Retinal pigment epithelial cell (primary cell): Measurements from ENCODE around the gene THSD7B.
A peak's percentile ranks its signal among the peaks of the same experiment; 100 is the strongest.

Experiments used
- DNase-seq: peaks from one replicate; pipeline ENCODE4 v3.0.0-alpha.2; 2010; ENCODE audit warnings: low read depth
- H3K4me3 ChIP-seq: 2 replicates; pipeline ENCODE4 v1.5.1; 2011; ENCODE audit warnings: mild to moderate bottlenecking, low read length, control low read depth, moderate library complexity
- CTCF ChIP-seq: conservative IDR thresholded peaks from 2 replicates; pipeline ENCODE4 v1.5.1; 2011; ENCODE audit warnings: low read depth, low read length, control low read depth, inconsistent platforms

THSD7B gene

GRCh38 chr2:137250401-137250800, 485.1 kb downstream of the THSD7B start:
- no peak overlapping the region for H3K4me3 ChIP-seq
- no peak for TF ChIP-seq CTCF
- DNase-seq: no peak

- no peak for DNase-seq
- H3K4me3 ChIP-seq: no peak overlapping the region
- no peak for TF ChIP-seq CTCF
Measured at GRCh38 chr2:137251045-137251444, 485.7 kb downstream of the THSD7B start.

GRCh38 chr2:137252934-137253333, 487.6 kb downstream of the THSD7B start:
- no peak for DNase-seq
- H3K4me3 ChIP-seq: no peak overlapping the region
- no peak for TF ChIP-seq CTCF

GRCh38 chr2:137254052-137254451, 488.7 kb downstream of the THSD7B start:
- H3K4me3 ChIP-seq: no peak overlapping the region
- no peak for TF ChIP-seq CTCF
- no peak for DNase-seq

- no peak for TF ChIP-seq CTCF
- no peak overlapping the region for H3K4me3 ChIP-seq
- DNase-seq: no peak
Measured at GRCh38 chr2:137255345-137255744, 490.0 kb downstream of the THSD7B start.

- DNase-seq: peak; percentile 50
Measured at GRCh38 chr2:137255990-137256389, 490.6 kb downstream of the THSD7B start.

More at GRCh38 chr2:137255990-137256389, 490.6 kb downstream of the THSD7B start:
- no peak for TF ChIP-seq CTCF
- H3K4me3 ChIP-seq: no peak overlapping the region
